Breast epithelium (tissue), 3 donors: ENCODE measurements around the gene TSSK2.

Experiments used
- POLR2A ChIP-seq: fragments of 450-650 bp; IDR thresholded peaks from one replicate; pipeline ENCODE4 v1.6.1; 2016; ENCODE audit warnings: antibody characterized with exemption, mild to moderate bottlenecking, moderate library complexity
- POLR2AphosphoS5 ChIP-seq, 3 donors: sonication (generic); formaldehyde crosslinking; IDR thresholded peaks; one replicate each; pipeline ENCODE4 v1.6.1; 2017; ENCODE audit warnings: antibody characterized with exemption in 3 of 3
- TF ChIP-seq, protein P1 (sequence below), 3 donors: fragments of 450-650 bp; IDR thresholded peaks; one replicate each; pipeline ENCODE4 v1.5.1; 2016 to 2017; ENCODE audit warnings: antibody characterized with exemption in 3 of 3, mild to moderate bottlenecking in 3 of 3, moderate library complexity in 3 of 3

DNA sequence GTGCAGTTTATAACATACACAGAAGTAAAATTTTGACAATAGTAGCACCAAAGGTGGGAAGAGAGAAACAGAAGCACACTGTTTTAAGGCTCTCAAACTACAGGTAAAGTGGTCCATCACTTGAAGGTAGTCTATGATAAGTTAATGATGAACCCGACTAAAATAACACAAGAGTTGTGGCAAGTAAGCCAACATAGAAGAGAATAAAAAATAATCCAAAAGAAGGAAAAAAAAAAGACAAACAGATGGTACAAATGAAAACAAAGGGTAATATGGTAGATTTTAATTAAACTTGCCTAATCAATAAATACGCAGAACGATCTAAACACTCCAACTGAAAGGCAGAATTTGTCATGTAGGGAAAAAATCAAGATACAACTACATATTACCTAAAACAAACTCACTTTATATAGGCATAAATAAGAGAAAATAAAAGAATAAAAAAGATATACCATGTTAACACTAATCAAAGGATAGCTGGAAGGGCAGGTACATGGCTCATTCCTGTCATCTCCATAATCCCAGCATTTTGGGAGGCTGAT lies 40.5 kb upstream of the TSSK2 start:
- TF ChIP-seq, protein P1, sequence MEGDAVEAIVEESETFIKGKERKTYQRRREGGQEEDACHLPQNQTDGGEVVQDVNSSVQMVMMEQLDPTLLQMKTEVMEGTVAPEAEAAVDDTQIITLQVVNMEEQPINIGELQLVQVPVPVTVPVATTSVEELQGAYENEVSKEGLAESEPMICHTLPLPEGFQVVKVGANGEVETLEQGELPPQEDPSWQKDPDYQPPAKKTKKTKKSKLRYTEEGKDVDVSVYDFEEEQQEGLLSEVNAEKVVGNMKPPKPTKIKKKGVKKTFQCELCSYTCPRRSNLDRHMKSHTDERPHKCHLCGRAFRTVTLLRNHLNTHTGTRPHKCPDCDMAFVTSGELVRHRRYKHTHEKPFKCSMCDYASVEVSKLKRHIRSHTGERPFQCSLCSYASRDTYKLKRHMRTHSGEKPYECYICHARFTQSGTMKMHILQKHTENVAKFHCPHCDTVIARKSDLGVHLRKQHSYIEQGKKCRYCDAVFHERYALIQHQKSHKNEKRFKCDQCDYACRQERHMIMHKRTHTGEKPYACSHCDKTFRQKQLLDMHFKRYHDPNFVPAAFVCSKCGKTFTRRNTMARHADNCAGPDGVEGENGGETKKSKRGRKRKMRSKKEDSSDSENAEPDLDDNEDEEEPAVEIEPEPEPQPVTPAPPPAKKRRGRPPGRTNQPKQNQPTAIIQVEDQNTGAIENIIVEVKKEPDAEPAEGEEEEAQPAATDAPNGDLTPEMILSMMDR (IDR thresholded peaks at IDR 0.05) = no peak
- TF ChIP-seq POLR2A (no peak), POLR2AphosphoS5 (IDR thresholded peaks at IDR 0.05) (no peak)
